GM19035 (cell line): ENCODE results near the gene WASL.

ENCODE experiments used
- ATAC-seq: cut with Tn5 transposase; IDR thresholded peaks from one replicate; pipeline ENCODE4 v1.9.1; 2021; ENCODE audit not compliant: unreplicated experiment

Gene WASL

DNA sequence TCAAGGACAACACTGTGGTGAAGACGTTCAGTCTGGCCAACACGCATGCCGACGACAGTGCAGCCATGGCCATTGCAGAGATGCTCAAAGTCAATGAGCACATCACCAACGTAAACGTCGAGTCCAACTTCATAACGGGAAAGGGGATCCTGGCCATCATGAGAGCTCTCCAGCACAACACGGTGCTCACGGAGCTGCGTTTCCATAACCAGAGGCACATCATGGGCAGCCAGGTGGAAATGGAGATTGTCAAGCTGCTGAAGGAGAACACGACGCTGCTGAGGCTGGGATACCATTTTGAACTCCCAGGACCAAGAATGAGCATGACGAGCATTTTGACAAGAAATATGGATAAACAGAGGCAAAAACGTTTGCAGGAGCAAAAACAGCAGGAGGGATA is 86.5 kb downstream of the WASL start:
- ATAC-seq: no peak

DNA sequence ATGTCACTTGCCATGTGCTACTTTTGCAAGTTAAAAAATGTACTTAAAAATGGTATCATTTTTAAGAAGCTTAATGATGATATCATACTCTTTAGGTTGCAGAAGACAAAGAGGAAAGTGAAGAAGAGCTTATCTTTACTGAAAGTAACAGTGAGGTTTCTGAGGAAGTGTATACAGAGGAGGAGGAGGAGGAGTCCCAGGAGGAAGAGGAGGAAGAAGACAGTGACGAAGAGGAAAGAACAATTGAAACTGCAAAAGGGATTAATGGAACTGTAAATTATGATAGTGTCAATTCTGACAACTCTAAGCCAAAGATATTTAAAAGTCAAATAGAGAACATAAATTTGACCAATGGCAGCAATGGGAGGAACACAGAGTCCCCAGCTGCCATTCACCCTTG is 87.0 kb downstream of the WASL start:
- no peak for ATAC-seq

DNA sequence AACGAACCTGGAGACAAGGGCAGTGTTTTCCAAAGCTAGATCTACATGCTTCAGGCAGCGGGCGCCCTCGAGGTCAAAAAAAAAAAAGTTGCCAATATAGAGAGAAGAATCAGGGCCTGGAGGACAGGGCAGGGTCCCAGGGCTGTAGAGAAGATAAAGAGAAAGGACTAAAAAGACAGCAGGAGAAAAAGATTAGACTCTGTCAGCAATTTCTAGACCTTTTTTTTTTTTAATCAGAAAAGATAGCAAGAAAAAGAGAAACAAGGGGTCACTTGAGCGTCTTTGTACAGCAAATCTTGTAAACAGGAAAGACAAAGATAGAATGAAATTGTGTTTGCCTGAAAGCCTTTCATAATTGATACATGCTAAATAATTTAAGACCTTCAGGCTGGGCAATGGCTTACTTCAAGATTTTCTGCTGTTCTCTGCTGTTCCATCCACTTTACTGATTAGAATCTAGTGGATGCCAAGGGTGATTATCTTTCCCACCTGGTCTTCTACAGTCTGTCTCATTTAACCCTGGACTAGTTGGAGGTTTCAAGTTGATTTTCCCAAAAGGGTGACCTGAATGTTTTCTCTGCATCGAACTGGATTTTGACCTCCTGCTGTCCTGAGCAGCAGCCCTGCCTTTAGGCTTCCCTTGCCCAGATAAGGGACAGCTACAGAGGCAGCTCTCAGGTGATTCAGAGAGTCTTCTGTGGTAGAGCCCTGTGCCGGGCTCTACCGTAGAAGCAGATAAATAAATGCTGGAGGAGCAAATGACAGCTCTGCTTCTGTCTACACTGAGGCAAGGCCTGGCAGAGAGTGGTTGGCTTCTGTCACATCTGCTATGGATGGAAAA is 88.1 kb downstream of the WASL start:
- ATAC-seq: no peak

DNA sequence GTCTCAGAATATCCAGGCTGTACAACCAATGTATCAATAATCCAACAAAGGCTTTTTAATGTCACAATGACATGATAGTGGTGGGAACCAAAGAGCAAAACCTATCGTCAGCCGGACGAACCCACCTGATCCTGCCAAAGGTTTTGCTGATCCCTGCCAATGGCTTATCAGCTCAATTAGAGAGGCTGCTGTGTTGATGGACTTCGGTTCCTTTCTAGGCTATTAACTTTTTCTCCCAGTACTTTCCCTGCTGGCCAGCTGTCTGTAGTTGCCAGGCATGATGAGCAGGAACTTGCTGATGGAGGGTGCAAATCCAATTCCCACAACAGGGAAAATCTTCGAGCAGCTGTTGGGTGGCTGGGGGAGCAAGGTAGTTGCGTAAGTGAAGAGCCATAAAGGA is 90.8 kb downstream of the WASL start:
- ATAC-seq: no peak

DNA sequence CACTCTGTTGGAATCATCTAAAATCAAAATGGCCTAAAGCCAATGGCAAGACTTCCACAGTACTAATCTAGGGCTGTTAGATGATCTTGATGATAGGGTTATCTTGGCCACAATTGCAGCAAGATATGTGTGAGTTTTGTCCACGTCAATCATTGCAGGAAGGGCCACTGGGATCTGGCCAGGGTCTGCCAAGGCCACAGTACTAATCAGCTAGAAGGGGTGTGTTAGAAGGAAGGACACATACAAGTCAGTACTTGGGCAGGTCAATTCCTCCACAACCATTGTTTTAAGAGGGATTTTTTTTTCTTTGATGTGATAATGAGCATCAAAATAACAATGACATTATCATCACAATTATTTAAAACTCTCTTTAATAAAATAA is 91.5 kb downstream of the WASL start:
- no peak for ATAC-seq

DNA sequence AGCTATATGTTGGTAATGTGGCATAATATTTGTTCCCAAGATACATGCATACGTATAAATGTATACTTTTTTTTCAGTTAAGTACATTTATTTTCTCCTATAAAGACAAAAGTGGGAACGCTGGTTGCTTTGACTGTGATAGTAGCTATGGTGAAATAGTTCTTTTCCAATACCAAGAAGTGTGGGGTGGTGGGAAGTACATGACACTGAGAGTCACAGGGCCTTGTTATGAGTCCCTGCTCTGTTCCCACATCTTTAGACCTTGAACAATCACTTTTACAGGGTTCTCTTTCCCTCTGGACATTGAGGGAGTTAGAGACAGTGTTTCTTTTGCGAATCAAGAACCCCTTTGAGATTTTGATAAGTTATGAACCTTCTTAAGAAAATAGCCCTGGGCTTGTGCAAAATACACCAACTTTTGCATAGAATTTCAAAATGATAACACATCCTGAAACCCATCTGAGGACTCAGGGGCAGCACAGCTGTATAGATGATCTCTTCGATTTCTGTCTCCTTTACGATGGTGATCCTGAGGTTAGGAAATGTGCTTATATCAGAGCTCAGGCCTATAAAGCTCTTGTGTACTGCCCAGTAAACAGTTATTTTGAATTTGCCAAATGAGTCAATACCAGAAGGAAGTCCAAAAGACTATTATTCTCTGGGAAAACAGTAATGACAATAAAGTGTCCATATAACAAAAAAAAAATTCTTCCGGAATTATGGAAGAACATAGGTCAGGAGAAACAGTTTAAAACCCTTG is 92.1 kb downstream of the WASL start:
- ATAC-seq: no peak

DNA sequence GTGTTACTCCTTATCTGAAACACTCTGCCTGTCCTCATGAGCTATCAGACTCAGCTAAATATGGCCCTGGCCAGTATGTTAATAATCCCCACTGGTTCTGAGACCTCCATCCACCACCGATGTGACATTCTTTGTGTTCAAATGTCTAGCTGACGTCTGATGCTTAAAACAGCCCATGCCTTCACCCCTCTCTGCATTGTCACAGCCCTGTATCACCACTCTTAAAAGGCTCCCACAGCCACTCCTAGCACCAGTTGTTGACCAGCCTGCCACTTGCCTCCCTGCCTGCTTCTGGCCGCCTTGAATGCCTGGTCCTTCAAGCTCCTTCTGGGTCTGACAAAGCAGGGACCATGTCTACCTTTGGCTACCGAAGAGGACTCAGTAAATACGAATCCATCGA is 93.2 kb downstream of the WASL start, which contains the start of gene LMOD2:
TSS of gene LMOD2 (plus strand) at position 253 of the 400 bp plus-strand sequence. CDS start at position 351, 98 bp downstream.
- ATAC-seq: no peak

DNA sequence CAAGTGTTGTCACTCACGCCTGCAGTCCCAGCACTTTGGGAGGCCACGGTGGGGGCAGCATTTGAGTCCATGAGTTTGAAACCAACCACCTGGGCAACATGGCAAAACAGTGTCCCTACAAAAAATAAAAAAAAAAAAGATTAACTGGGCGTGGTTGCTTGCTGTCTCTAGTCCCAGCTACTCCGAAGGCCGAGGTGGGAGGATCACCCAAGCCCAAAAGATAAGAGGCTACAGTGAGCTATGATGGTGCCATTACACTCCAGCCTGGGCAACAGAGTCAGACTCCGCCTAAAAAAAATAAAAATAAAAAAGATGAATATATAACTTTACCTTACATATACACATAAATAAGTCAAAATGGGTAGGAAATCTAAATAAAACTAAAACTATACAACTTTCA is 95.6 kb downstream of the WASL start:
- no peak for ATAC-seq

DNA sequence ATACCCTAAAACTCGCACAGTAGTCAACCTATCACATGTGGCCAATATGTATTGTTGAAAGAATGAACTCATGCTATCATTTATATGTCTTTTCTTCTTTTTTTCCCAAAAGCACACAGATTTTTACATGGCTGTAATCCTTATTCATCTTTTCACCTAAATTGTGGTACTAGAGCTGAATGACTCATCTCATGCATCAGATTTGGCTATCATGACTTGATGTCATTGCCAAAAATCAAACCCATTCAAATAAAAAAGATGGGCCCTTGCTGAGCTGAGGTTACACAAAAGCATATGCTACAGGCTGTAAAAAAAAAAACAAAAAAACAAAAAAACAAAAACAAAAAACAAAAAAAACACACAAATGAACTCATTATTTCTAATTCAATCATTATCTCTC is 96.4 kb downstream of the WASL start:
- ATAC-seq: no peak

DNA sequence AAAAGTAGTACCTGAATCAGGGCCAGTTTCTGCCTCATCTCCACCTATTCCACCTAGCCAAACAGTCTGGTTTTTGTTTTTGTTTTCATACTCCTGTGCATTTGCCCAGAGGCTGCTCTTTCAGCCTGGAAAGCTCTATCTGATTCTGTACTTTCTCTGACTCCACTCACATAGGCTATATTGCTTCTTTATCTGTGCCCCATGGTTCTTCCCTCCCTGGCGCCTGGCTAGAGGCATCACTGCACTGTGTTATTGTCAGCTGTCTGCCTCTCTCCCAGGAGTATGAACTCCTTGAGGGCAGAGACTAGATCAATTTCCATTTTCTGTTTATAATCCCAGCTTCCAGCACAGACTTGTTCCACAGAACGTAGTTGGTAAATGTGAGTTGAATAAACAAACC is 98.2 kb downstream of the WASL start:
- ATAC-seq: no peak

DNA sequence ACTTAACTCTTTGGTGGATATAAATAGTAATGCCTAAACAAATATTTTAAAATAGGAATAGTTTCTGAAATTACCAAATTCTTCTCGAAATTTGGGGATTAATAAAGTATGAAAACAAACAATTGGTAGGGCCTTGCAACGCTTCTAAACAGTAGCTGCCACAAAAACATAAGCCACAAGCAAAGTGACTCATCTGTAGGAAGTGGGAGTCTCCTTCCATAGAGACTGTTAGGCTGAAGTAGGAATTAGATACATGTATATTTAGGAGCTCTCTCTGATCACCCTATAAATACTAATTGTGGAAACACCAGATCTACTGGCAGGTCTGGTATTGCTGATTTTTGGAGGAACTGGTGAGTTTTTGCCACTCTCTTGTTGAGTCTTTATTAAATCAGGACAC is 98.8 kb downstream of the WASL start:
- no peak for ATAC-seq

DNA sequence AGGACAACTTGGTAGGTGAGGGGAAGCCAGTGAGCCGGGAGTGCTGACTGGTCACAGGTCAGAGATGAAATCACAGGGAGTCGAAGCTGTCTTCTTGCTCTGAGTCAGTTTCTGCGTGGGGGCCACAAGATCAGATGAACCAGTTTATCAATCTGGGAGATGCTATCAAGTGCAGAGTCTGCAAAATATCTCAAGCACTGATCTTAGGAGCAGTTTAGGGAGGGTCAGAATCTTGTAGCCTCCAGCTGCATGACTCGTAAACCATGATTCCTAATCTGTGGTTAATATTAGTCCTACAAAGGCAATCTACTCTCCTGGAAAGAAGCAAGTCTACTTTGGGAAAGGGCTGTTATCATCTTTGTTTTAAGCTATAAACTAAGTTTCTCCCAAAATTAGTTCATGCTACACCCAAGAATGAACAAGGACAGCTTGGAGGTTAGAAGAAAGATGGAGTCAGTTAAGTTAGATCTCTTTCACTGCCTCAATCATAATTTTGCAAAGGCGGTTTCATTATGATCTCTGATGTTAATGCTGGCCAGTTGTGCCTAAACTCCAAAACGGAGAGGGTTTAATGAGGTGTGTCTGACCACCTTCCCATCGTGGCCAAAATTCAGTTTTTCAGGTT is 101.6 kb downstream of the WASL start:
- no peak for ATAC-seq

DNA sequence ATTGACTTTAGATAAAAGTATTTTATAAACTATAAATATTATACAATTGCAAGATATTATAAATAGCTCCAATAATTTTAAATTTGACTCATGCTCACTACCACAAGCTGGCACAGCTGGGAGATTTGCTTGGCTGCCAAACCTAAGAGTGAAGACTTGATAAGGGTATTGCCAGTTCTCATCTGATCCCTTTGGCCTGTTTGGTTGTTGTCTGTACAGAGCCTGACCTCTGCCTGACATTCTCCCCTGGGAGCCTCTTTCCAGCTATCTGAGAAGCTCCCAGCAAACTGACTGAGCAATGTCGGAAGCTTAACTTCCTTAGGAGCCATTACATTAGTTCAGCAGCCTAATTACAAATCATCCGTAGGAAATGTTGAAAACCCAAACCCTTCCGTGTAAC is 103.3 kb downstream of the WASL start:
- ATAC-seq: no peak

DNA sequence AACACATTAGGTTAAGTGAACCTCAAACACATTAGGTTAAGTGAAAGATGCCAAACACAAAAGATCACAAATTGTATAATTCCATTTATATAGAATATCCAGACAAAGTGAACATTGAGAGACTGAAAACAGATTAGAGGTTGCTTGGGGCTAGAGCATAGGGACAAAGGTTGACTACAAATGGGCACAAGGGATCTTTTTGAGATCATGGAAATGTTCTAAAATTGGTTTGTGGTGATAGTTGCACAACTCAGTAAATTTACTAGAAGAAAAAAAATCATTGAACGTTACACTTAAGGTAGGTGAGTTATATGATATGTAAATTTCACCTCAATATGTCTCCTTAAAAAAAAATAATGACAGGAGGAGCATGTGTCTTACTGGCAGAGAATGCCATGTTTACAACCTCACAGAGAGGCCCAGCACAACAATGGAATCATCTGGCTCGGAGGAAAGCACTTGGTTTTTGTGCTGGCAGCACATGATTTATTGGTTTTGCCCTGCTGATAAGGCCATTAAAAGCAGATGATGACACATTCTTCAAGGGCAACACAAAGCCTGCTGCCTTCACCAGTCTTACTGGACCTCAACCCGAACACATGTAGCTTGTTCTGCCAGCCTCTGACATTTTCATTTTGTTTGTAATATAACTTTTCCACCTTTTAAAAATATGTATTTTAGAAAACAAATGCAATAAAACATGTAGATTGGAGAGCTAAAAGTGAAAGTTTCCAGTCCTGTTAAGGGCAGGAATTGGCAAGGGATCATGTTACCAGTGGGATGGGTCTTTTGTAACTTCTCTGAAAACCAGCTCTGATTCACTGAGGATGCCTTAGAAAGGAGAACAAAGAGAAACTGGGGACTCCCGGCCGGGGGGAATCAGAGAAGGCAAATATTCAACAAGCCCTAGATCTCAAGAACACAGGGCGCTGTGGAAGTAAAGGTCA is 105.0 kb downstream of the WASL start:
- no peak for ATAC-seq

DNA sequence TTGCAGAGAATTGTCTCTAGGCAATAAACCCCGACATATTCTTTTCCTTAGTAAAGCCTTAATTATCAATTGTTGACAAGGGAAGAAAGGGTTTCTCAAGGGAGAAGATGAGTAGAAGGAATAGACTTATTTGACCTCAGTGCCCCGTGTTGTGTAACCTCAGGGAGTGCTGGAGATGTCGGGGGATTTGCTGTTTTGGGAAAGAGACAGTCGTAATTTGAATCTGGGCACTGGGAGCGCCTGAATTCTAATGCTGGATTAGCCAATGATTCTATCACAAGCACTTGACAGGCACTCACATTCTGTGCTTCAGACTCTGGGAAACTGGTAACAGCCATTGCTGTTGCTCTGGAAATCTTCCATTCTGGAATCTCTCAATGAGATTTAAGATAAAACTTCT is 106.9 kb downstream of the WASL start:
- ATAC-seq: no peak

DNA sequence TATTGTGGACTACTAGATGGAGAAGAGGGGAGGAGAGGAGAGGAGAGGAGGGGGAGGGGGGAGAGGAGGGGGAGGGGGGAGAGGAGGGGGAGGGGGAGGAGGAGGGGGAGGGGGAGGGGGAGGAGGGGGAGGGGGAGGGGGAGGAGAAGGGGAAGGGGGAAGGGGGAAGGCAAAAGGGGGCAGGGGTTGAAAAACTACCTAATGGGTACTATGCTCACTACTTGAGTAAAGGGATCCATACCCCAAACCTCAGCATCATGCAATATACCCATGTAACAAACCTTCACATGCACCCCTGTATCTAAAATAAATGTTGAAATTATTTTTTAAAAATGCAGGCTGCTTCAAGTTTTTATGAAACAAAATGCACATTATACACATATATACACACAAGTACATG is 108.2 kb downstream of the WASL start:
- ATAC-seq: no peak

DNA sequence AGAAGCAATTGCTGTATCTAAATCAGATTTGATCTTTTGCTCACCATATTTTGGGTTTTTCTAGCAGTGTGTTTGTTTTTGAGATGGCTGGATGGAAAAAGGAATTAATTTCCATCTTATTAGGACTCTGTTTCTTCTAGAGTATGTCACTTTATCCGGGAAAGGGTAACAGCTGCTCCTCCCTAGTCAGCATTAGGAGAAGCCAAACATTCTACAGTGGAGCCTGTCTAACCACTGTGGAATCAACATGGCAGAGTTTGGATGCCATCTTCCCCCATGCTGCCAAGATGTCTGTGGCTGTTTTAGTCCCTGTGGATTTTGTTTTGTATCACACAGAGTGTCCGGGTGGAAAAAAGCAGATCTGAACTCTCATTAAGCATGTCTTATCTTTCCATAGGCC is 109.2 kb downstream of the WASL start:
- ATAC-seq: no peak

DNA sequence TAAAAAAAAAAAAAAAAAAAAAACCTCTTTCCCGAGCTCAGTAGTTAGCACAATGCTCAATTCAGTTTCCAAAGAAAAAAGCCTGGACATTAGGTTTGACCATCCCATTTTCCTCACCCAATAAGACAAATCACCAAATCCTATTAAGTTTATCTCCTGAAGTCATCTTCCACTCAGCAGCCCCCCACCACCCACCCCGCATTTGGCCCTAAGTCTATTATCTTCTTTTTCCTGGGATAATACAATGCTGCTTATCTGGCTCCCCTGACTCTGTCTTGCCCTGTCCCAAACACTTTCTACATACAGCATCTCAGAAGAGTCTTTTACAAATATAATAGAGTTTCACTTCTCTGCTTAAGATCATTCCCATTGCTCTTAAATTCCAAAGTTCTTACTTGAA is 110.9 kb downstream of the WASL start:
- no peak for ATAC-seq

DNA sequence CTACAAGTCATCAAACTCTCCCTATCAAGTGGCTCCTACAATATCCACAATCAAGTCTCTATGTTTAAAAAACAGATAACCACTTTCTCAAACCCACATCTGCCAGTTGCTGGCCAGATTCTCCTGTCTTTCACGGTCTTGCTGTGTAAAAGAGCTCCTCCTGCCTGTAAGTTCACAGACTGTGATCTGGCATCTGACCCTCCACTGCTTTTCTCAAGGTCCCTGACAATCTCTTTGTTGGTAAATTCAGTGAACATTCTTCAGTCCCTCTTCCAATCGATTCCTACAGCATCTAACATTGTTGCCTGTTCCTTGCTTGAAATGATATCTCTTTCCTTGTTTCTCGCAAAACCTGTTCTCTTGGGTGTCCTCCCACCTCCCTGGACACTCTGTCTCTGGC is 111.6 kb downstream of the WASL start:
- no peak for ATAC-seq

DNA sequence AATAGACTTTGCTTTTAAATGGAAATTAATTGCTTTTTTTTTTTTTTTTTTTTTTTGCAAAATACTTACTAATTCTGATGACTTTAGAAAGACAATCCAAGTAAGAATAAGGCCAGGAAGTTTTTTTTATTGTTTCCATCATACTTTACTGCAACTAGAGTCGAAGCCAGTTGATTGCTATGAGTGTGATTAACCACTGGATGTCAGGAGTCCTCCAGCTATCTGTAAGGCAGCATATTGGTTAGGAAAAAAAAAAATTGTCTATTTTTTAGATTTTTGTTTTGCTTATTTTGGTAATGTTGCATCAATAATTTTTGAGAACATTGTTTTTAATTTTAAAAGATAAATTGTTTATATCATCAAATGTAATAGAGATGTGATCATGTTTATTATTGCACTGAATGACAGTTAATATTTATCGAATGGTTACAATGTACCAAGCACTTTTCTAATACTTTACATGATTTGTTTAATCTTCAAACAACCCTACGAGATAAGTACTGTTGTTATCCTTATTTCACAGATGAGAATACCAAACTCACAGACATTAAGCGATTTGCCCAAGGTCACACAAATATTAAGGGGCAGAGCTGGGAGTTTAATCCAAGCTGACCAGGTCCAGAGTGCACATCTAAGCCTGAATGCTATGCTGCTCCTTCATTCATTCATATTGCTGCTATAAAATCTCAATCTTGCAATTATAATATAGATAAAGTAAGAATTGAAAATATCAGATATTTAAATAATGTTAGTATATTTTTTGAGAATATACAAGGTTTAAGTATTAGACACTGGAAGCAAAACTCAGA is 113.0 kb downstream of the WASL start:
- ATAC-seq: no peak
